ENCODE data around the gene MYH16. TPM values are rescaled to one million over a fixed set of nuclear protein-coding genes. Genes with fewer than 3 reads are reported as not detected.
"Not testable (repeated sequence)": the region's sequence is repeated elsewhere in the genome, so short reads cannot be mapped to it uniquely, and the experiment has no call there.

Gene MYH16
- total and polyA plus RNA-seq, 7 experiments from 2014 or later: not detected

DNA sequence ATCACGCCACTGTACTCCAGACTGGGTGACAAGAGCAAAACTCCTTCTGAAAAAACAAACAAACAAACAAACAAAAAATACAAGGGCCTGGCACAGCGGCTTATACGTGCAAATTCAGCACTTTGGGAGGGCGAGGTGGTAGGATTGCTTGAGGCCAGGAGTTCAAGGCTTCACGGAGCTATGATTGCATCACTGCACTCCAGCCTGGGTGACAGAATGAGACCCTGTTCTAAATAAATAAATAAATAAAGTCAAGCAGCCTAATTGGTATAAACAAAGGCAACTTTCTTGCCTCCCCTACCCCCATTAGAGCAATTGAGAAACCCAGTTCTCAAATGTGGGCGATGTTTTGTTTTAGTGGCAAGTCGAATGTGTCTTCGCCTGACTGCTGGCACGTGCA lies 38.5 kb upstream of the MYH16 start:
- CTCF ChIA-PET: interaction anchor here (0.6 kb wide), 1 partner anchor 1214 kb away, joined by 3 read pairs; no protein-coding TSS in a partner anchor
- peaks cover 0 to 10% (median 0%) of the 10 kb centered on the region in 11 donors for H3K9me3 Mint-ChIP-seq
- no peaks in the 10 kb centered on the region for H3K36me3 ChIP-seq (ENCODE audit: control insufficient read depth in 2 of 3, insufficient read depth in 3 of 3, low read length in 3 of 3)

DNA sequence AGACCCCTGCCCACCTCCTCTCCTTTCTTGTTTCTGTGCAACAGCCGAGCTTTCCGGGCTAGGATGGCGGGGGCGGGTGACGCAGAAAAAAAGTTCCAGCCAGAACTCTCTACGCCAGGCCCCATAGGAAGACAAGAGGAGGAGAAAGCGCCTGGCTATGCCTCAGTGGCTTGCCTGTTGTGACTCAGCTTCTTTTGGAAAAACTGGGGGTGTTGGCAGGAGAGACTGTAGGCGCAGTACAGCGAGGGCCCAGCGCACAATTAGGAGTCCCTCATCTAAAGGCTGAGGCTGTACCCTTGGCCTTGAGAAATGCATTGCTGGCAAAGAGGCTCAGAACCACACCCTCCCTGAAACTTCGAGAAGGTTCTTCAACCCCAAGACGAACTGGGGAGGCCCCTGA lies 36.7 kb upstream of the MYH16 start:
- no peaks in the 10 kb centered on the region for H3K4me1 Mint-ChIP-seq
- H3K4me3 Mint-ChIP-seq: no peak overlapping the region
- H3K9me3 ChIP-seq (ENCODE audit: control insufficient read depth in 2 of 3, low read length in 3 of 3): no peaks in the 10 kb centered on the region
- no peaks in the 10 kb centered on the region for H3K4me1 ChIP-seq (ENCODE audit: control insufficient read depth in 2 of 2, insufficient read depth in 2 of 2, low read length in 2 of 2)
- H3K36me3 ChIP-seq (ENCODE audit: control insufficient read depth in 2 of 3, insufficient read depth in 3 of 3, low read length in 3 of 3): no peaks in the 10 kb centered on the region
- H3K27me3 ChIP-seq (ENCODE audit: control insufficient read depth in 2 of 2, insufficient read depth in 2 of 2, low read length in 2 of 2): no peaks in the 10 kb centered on the region
- ChIA-PET CTCF (no interaction called here), POLR2A (no interaction called here)
- no peak overlapping the region for H3K27ac ChIP-seq (ENCODE audit: low read depth, low read length)
- DNase-seq (no peak), ATAC-seq (no peak)
- intact Hi-C loops (cut with micrococcal nuclease): no loop called here
- no peak overlapping the region for H3K4me3 ChIP-seq (ENCODE audit: low read length)
- H3K36me3 Mint-ChIP-seq: peaks cover 0 to 7% (median 0%) of the 10 kb centered on the region in 5 donors
- peaks cover 0 to 16% (median 4%) of the 10 kb centered on the region in 5 donors for H3K27me3 Mint-ChIP-seq
- peak overlapping the region in 1 of 9 donors; percentile 16 for H3K27ac Mint-ChIP-seq
- peaks cover 0 to 10% (median 0%) of the 10 kb centered on the region in 11 donors for H3K9me3 Mint-ChIP-seq

More for the DNA sequence above, 38.5 kb upstream of the MYH16 start:
- no peak for DNase-seq
- Mint-ChIP-seq H3K27ac (no peak overlapping the region), H3K4me1 (no peaks in the 10 kb centered on the region), H3K36me3 (peaks cover 0 to 7% (median 0%) of the 10 kb centered on the region in 5 donors), H3K27me3 (peaks cover 0 to 6% (median 0%) of the 10 kb centered on the region in 5 donors), H3K4me3 (no peak overlapping the region)
- Histone ChIP-seq H3K4me1 (ENCODE audit: control insufficient read depth in 2 of 2, insufficient read depth in 2 of 2, low read length in 2 of 2) (no peaks in the 10 kb centered on the region), H3K27ac (ENCODE audit: low read depth, low read length) (no peak overlapping the region), H3K4me3 (ENCODE audit: low read length) (no peak overlapping the region), H3K9me3 (ENCODE audit: control insufficient read depth in 2 of 3, low read length in 3 of 3) (no peaks in the 10 kb centered on the region), H3K27me3 (ENCODE audit: control insufficient read depth in 2 of 2, insufficient read depth in 2 of 2, low read length in 2 of 2) (no peaks in the 10 kb centered on the region)
- POLR2A ChIA-PET: interaction anchor here (0.7 kb wide), 1 partner anchor 86 kb away, joined by 3 read pairs; no protein-coding TSS in a partner anchor
- ATAC-seq: no peak
- intact Hi-C loops (cut with micrococcal nuclease): no loop called here

DNA sequence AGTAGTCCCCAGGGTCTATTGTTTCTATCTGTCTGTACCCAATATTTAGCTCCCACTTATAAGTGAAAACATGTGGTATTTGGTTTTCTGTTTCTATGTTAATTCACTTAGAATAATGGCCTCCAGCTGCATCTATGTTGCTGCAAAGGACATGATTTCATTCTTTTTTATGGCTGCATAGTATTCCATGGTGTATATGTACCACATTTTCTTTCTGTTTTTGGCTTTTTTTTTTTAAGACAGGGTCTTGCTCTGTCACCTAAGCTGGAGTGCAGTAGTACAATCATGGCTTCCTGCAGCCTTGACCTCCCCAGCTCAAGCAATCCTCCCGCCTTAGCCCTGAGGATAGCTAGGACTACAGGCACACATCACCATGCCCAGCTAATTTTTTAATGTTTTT lies 34.8 kb upstream of the MYH16 start:
- Mint-ChIP-seq H3K9me3 (peaks cover 0 to 10% (median 0%) of the 10 kb centered on the region in 11 donors), H3K27me3 (peaks cover 0 to 16% (median 5%) of the 10 kb centered on the region in 5 donors)
- CTCF ChIA-PET; H3K4me3 ChIP-seq (ENCODE audit: low read length); H3K27ac ChIP-seq (ENCODE audit: low read depth, low read length); H3K36me3 ChIP-seq (ENCODE audit: control insufficient read depth in 2 of 3, insufficient read depth in 3 of 3, low read length in 3 of 3); H3K4me3 Mint-ChIP-seq; H3K27me3 ChIP-seq (ENCODE audit: control insufficient read depth in 2 of 2, insufficient read depth in 2 of 2, low read length in 2 of 2); H3K4me1 ChIP-seq (ENCODE audit: control insufficient read depth in 2 of 2, insufficient read depth in 2 of 2, low read length in 2 of 2); H3K9me3 ChIP-seq (ENCODE audit: control insufficient read depth in 2 of 3, low read length in 3 of 3); H3K4me1 Mint-ChIP-seq; ATAC-seq; intact Hi-C loops (cut with micrococcal nuclease); DNase-seq; H3K27ac Mint-ChIP-seq; POLR2A ChIA-PET; H3K36me3 Mint-ChIP-seq: not testable (repeated sequence)

DNA sequence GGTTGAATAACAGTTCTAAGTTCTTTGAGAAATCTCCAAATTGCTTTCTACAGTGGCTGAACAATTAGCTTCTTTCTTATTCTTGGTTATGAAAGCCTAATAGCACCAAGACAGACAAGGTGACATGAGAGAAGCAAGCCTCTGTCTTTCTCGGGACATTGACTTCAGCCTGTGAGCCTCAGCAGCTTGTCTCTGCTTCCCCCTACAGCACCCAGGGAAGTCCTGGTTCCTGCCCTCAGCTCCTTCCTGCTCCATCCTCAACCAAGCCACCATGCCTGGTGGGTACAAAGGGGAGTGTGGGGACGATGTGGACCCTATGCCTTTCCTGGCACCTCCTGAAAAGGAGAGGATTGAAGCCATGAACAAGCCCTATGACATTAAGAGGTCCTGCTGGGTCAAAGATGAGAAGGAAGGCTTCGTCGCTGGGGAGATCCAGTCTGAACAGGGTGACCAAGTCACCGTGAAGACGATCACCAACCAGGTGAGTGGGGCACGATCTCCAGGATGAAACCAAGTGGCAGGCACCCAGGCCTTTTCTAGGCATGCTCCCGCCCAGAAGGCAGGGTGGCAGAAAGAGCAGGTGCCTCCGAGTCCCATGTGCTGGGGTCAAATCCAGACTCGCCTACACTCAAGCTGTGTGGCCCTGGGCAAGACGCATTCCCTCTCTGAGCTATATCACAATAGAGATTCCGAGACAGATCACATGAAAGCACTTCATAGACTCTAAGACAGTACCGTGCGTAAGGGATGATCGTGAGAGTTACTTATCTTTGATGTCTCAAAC lies 33.9 kb upstream of the MYH16 start:
- no peak overlapping the region for H3K4me3 Mint-ChIP-seq
- peaks cover 0 to 5% (median 0%) of the 10 kb centered on the region in 5 donors for H3K36me3 Mint-ChIP-seq
- H3K4me1 Mint-ChIP-seq: peaks cover 0 to 2% (median 0%) of the 10 kb centered on the region in 7 donors
- Histone ChIP-seq H3K9me3 (ENCODE audit: control insufficient read depth in 2 of 3, low read length in 3 of 3) (no peaks in the 10 kb centered on the region), H3K27me3 (ENCODE audit: control insufficient read depth in 2 of 2, insufficient read depth in 2 of 2, low read length in 2 of 2) (no peaks in the 10 kb centered on the region), H3K4me3 (ENCODE audit: low read length) (no peak overlapping the region), H3K36me3 (ENCODE audit: control insufficient read depth in 2 of 3, insufficient read depth in 3 of 3, low read length in 3 of 3) (no peaks in the 10 kb centered on the region), H3K4me1 (ENCODE audit: control insufficient read depth in 2 of 2, insufficient read depth in 2 of 2, low read length in 2 of 2) (no peaks in the 10 kb centered on the region), H3K27ac (ENCODE audit: low read depth, low read length) (no peak overlapping the region)
- H3K27me3 Mint-ChIP-seq: peaks cover 0 to 16% (median 5%) of the 10 kb centered on the region in 5 donors
- no peak for DNase-seq
- H3K9me3 Mint-ChIP-seq: peaks cover 0 to 10% (median 0%) of the 10 kb centered on the region in 11 donors
- ChIA-PET POLR2A (no interaction called here), CTCF (no interaction called here)
- no peak overlapping the region for H3K27ac Mint-ChIP-seq
- no peak for ATAC-seq
- intact Hi-C loops (cut with micrococcal nuclease): no loop called here

DNA sequence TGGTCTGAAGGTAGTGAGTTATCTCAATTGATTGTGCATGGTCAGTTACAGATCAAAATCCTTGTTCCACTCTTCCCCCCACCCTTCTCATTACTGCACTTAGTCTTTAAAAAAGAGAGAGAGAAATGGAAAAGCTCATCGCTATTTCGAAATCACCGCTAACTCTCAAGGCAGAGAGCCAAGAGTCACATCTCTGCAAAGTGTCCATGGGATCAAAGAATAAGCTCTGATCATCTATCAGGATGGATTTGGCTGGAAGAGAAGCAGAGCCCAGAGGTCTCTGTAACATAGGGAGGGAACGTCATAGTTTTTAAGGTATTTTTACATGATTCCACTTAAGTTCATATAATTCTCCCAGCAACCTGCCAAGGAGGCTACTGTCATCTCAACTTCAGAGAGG lies 30.0 kb upstream of the MYH16 start:
- H3K9me3 Mint-ChIP-seq: peaks cover 0 to 4% (median 0%) of the 10 kb centered on the region in 11 donors
- no peak overlapping the region for H3K4me3 Mint-ChIP-seq
- H3K4me1 Mint-ChIP-seq: peaks cover 0 to 2% (median 0%) of the 10 kb centered on the region in 7 donors
- Histone ChIP-seq H3K9me3 (ENCODE audit: control insufficient read depth in 2 of 3, low read length in 3 of 3) (no peaks in the 10 kb centered on the region), H3K4me1 (ENCODE audit: control insufficient read depth in 2 of 2, insufficient read depth in 2 of 2, low read length in 2 of 2) (no peaks in the 10 kb centered on the region), H3K27me3 (ENCODE audit: control insufficient read depth in 2 of 2, insufficient read depth in 2 of 2, low read length in 2 of 2) (no peaks in the 10 kb centered on the region), H3K27ac (ENCODE audit: low read depth, low read length) (no peak overlapping the region), H3K4me3 (ENCODE audit: low read length) (no peak overlapping the region), H3K36me3 (ENCODE audit: control insufficient read depth in 2 of 3, insufficient read depth in 3 of 3, low read length in 3 of 3) (no peaks in the 10 kb centered on the region)
- no peaks in the 10 kb centered on the region for H3K36me3 Mint-ChIP-seq
- ChIA-PET CTCF (no interaction called here), POLR2A (no interaction called here)
- ATAC-seq (no peak), DNase-seq (no peak)
- H3K27me3 Mint-ChIP-seq: peaks cover 0 to 21% (median 10%) of the 10 kb centered on the region in 5 donors
- no peak overlapping the region for H3K27ac Mint-ChIP-seq
- intact Hi-C loops (cut with micrococcal nuclease): loop anchor here in 1 of 2 donors (5.0 kb wide), 1 partner anchor 820 kb away; no protein-coding TSS in a partner anchor

DNA sequence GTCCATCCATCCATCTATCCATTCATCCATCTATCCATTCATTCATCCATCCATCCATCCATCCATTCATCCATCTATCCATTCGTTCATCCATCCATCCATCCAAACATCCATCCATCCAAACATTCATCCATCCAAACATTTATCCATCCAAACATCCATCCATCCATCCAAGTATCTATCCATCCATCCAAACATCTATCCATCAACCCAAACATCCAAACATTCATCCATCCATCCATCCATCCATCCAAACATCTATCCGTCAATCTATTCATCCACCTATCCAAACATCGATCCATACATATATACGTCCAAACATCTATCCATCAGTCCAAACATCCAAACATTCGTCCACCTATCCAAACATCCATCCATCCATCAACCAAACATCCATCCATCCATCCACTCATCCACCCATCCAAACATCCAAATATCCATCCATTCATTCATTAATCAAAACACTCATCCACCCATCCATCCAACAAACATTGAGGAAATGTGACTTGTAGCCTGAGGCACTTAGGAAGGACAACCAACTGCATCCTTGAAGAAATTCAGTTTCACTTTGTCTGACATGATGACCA lies 28.8 kb upstream of the MYH16 start:
- no peaks in the 10 kb centered on the region for H3K9me3 Mint-ChIP-seq
- H3K9me3 ChIP-seq (ENCODE audit: control insufficient read depth in 2 of 3, low read length in 3 of 3): no peaks in the 10 kb centered on the region
- H3K36me3 Mint-ChIP-seq: no peaks in the 10 kb centered on the region
- peaks cover 0 to 22% (median 10%) of the 10 kb centered on the region in 5 donors for H3K27me3 Mint-ChIP-seq
- no peaks in the 10 kb centered on the region for H3K27me3 ChIP-seq (ENCODE audit: control insufficient read depth in 2 of 2, insufficient read depth in 2 of 2, low read length in 2 of 2)
- no peak overlapping the region for H3K27ac ChIP-seq (ENCODE audit: low read depth, low read length)
- ATAC-seq (no peak), DNase-seq (no peak)
- intact Hi-C loops (cut with micrococcal nuclease): loop anchor here in 1 of 2 donors (5.0 kb wide), 1 partner anchor 822 kb away; no protein-coding TSS in a partner anchor
- no peak overlapping the region for H3K4me3 Mint-ChIP-seq
- H3K4me1 ChIP-seq (ENCODE audit: control insufficient read depth in 2 of 2, insufficient read depth in 2 of 2, low read length in 2 of 2): no peaks in the 10 kb centered on the region
- no peak overlapping the region for H3K4me3 ChIP-seq (ENCODE audit: low read length)
- ChIA-PET CTCF (no interaction called here), POLR2A (no interaction called here)
- H3K36me3 ChIP-seq (ENCODE audit: control insufficient read depth in 2 of 3, insufficient read depth in 3 of 3, low read length in 3 of 3): no peaks in the 10 kb centered on the region
- peaks cover 0 to 2% (median 0%) of the 10 kb centered on the region in 7 donors for H3K4me1 Mint-ChIP-seq
- H3K27ac Mint-ChIP-seq: no peak overlapping the region

All from naive thymus-derived CD4-positive, alpha-beta T cell (primary cell).